Midbrain (tissue), 1 donor: Measurements from ENCODE around the gene ATXN7L1.
A peak's percentile ranks its signal among the peaks of the same experiment; 100 is the strongest.
"Not testable (repeated sequence)": the region's sequence is repeated elsewhere in the genome, so short reads cannot be mapped to it uniquely, and the experiment has no call there.

ENCODE experiments used
- DNase-seq: peaks from one replicate; lab custom pipeline; 2025; lab: John Stamatoyannopoulos, UW

The ATXN7L1 gene

DNA sequence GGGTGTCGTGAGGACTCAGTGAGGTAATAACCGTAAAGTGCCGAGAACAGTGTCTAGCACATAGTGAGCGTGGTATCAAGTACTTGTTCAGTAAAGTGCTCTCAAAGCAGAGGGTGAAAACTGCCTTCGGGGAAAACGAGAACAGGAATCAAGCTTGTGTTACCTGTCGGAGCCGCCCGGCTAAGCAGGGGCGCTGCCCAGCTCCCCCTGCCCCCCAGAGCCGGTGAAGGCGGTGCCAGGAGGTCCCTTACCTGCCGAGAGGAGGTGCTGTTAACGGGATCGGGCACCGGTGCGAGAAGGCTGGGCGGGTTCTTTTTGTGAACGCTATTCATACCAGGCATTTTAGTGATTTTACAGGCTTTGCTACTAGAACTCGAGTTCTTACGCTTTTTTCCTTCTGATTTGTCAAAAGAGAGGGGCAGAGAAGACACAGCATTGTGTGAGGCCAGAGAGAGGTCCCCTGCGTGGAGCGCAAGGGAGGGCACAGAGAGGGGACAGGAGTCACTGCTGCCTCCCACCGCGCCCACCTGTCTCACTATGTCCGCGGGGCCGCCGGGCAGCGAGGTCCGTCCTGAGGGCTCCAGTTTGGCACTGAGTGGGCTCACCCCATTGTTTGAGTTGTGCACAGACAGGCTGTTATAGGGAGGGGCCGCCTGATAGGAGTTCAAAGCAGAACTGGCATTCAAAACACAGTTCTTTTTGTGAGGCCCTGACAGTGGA, 262.6 kb downstream of the ATXN7L1 start:
- no peak for DNase-seq

DNA sequence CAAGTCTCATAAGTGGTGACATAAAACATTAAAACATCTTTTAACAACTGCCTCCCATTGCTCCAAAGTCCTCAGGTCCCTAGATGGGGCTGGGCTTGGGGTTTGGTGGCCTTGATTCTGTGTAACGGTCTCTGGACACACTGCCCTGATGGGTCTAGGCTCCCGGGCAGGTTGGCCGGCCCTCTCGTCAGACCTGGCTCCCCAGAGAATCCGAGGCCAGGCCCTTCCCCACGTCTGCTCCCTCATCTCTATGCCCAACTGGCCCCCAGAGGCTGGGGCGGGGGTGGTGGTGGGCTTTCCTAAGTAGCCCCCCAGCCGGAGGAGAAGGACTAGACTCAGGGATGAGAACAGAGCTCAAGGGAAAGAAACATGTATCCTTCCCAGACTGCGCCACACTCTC, 263.6 kb downstream of the ATXN7L1 start:
- no peak for DNase-seq

DNA sequence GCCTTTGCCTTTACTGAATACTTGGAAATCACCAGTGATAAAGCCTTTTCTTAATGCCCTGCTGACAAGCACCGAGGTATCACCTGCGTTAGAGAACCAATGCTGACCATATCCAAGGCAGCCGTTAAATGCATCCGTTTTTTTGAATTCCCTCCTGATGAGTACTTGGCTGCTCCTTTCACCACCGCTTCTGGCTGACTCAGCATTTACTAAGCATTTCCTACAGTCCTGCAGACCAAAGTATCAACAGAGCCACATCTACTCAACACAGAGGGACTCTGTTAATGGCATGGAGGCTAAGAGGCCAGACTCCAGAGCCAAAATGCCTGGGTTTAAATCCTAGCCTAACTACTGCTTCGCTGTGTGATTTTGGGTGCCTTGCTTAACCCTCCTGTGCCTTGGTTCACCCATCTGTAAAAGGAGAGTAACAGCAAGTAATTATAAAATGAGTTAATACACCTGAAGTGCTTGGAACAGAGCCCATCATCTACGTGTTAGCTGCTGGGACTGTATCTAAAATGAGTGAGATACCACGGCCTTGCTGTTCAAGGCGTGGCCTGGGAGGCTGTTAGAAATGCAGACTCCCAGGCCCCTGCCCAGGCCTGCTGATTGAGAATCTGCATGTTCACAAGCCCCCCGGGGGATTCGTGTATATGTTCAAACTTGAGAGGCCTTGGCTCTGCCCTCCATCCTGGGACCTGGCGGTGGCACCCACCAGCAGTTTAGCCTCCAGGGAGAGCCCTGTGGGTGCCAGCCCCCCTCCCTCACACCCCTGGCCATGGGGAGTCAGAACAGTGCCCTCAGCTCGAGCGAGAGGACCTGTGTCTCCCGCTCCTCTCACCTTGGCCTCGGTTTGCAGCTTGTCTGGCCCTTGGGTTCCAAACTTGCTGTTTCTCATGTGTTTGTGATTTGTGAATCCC, 264.3 kb downstream of the ATXN7L1 start:
- DNase-seq, result no peak

DNA sequence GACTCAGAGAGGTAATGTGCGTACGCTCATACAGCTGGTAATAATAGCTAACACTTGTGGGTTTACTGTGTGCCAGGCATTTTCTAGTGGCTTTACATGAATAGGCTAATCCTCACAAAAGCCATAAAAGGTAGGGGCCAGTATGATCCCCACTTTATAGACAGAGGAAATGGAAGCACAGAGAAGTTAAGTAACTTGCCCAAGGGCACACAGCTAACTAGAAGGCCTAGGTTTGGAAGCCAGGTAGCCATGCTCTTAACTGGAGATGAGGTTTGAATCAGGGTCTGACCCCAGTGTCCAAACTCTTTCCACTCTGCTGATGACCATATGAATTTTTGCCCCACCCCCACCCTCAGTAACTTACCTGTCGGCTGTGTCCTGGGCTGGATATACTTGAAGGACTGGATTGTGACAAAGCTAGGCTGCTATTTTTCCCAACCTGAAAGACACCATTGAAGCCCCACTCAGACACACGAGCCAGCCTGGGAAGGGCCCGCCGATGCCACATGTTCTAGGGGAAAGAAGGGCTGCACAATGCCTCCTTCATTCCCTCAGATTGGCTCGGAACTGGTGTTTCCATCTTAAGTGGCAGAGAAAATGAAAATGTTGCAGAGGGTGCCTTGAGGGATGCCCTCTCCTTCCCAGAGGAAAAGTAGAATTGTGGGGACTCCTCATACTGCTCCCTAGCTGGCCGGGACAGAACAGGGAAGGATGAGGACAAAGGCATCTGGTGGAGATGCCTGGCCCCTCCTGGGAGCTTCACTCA, 266.1 kb downstream of the ATXN7L1 start:
- DNase-seq, result no peak

GRCh38 chr7:105602325-105603305, 273.8 kb downstream of the ATXN7L1 start:
- no peak for DNase-seq

DNA sequence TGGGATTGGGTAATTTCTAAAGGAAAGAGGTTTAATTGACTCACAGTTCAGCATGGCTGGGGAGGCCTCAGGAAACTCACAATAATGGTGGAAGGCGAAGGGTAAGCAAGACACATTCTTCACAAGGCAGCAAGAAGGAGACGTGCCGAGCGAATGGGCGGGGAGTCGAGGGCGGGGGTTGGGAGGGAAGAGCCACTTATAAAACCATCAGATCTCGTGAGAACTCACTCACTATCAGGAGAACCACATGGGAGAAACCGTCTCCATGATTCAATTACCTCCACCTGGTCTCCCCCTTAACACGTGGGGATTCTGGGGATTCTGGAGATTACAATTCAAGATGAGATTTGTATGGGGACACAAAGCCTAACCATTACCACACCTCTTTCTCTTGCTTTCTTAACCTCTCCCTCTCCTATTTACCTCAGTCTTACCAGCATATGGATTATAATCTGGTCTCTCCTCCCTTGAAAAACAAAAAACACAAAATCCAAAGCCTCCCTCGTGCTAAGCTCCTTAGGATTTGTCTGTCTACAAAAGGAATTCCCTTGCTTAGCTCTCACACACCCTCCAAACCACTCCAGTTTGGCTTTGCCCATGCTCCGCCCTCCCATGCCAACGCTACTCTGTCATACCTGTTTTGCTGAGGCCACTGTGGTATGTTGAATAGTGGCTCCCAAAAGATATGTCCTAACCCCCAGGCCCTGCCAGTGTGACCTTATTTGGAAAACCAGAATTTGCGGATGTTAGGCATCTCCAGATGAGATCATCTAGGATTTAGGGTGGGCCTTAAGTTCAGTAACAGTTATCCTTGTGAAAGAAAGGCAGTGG, 275.5 kb downstream of the ATXN7L1 start:
- DNase-seq, result no peak

- no peak for DNase-seq
Observed at GRCh38 chr7:105599551-105599950, 276.8 kb downstream of the ATXN7L1 start.

- not testable (repeated sequence) for DNase-seq
Observed at GRCh38 chr7:105599080-105599479, 277.3 kb downstream of the ATXN7L1 start.

- no peak for DNase-seq
Observed at GRCh38 chr7:105596866-105597265, 279.5 kb downstream of the ATXN7L1 start.

DNA sequence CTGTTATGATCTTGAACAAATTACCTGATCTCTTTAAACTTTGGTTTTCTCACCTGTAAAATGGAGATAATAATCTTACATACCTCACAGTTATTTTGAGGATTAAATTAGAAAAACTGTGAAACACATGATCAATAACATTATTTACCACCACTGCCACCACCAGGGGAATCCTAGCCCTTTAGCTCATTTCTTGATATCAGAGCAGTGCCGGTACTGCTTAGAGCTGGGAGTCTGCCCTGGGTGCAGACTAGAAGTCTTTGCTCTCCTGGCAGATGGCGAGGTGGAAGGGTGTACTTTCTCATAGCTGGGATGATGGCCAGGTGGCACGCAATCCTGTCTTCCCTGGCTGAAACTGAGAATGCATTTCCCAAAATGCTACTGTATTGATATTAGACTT, 282.4 kb downstream of the ATXN7L1 start:
- no peak for DNase-seq

GRCh38 chr7:105591522-105591921, 284.9 kb downstream of the ATXN7L1 start:
- DNase-seq, result no peak

DNA sequence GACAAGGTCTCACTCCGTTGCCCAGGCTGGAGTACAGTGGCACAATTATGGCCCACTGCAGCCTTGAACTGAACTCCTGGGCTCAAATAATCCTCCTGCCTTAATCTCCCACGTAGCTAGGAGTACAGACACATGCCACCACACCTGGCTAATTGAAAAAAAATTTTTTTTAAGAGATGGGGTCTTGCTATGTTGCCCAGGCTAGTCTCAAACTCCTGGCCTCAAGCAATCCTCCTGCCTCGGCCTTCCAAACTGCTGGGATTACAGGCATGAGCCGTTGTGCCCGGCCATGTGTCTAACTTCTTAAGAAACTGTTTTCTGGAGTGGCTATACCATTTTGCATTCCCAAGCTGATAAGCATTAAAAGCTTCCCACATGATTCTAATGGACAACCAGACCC, 285.6 kb downstream of the ATXN7L1 start:
- no peak for DNase-seq

- peak; percentile 90 for DNase-seq
Observed at GRCh38 chr7:105589356-105590077, 286.9 kb downstream of the ATXN7L1 start.

DNA sequence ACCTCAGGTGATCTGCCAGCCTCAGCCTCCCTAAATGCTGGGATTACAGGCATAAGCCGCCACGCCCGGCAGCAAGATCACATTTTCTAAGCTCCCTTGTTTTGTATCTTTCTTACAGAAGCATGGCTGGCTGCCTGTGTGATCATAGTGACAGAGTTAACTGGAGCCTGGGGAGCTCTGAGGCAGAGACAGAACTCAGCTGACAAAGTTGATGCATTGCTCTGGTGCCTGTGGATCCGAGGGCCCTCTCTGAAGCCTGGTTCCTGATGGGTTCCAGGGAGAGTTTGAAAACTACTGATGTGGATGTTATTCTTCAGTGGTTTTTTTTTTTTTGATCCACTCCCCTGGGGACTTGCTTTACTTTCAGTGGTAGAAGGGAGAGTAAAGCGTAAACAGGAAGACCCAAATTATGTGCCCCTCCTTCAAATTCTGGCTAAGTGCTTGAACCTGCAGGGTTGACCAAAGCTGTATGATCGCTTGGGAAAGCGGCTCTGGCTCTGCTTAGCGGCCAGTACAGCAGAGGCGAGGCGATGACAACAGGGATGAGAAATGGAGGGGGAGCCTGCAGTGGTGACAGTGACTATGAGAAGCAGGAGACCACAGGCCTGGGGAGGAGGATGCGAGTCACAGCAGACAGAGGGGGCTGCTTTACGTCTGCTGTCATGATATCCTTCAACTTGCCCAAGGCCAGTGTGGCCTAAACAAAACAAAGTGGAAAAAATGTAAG, 288.3 kb downstream of the ATXN7L1 start:
- DNase-seq, result no peak

- no peak for DNase-seq
Observed at GRCh38 chr7:105585850-105586500, 290.4 kb downstream of the ATXN7L1 start.

- DNase-seq, result no peak
Observed at GRCh38 chr7:105584165-105584564, 292.2 kb downstream of the ATXN7L1 start.

- no peak for DNase-seq
Observed at GRCh38 chr7:105583061-105583460, 293.3 kb downstream of the ATXN7L1 start.

GRCh38 chr7:105581066-105581811, 295.2 kb downstream of the ATXN7L1 start, which contains the start of gene EFCAB10:
Gene EFCAB10 (minus strand): TSS chr7:105581493. CDS start chr7:105581463, 30 bp downstream.
- DNase-seq, result peak; percentile 72
